WTC11 (cell line): ENCODE measurements around the gene GPR158.

Experiments used
- CTCF ChIP-seq: fragments of 200-600 bp; IDR thresholded peaks from 2 replicates; pipeline ENCODE4 v1.8.0; 2022; ENCODE audit warnings: antibody characterized with exemption
- E2F1 ChIP-seq: sonication (generic); formaldehyde crosslinking; IDR thresholded peaks from 2 replicates; pipeline ENCODE4 v1.8.0; 2022; ENCODE audit warnings: mild to moderate bottlenecking, missing genetic modification reagents
- E2F4 ChIP-seq: sonication (generic); formaldehyde crosslinking; IDR thresholded peaks from 2 replicates; pipeline ENCODE4 v1.8.1; 2022; ENCODE audit warnings: low read depth, mild to moderate bottlenecking, moderate library complexity, missing genetic modification reagents, borderline replicate concordance
- ZNF138 ChIP-seq: sonication (generic); formaldehyde crosslinking; conservative IDR thresholded peaks from 2 replicates; pipeline ENCODE4 v1.8.1; 2022; ENCODE audit warnings: mild to moderate bottlenecking, moderate library complexity, missing genetic modification reagents

- no peak for TF ChIP-seq ZNF138 (CRISPR knock-in tag)
- no peak for TF ChIP-seq CTCF
- no peak for TF ChIP-seq E2F1
- no peak for TF ChIP-seq E2F4 (CRISPR knock-in tag)
These were observed 217.3 kb downstream of the GPR158 start for GRCh38 chr10:25392132-25392531.
